ENCODE results near the gene ANKRD9. TPM values are rescaled to one million over a fixed set of nuclear protein-coding genes. Genes with fewer than 3 reads are reported as not detected.

The ANKRD9 gene
- total and polyA plus RNA-seq, 2 experiments from 2014 or later: 17.3 to 95.9 TPM

DNA sequence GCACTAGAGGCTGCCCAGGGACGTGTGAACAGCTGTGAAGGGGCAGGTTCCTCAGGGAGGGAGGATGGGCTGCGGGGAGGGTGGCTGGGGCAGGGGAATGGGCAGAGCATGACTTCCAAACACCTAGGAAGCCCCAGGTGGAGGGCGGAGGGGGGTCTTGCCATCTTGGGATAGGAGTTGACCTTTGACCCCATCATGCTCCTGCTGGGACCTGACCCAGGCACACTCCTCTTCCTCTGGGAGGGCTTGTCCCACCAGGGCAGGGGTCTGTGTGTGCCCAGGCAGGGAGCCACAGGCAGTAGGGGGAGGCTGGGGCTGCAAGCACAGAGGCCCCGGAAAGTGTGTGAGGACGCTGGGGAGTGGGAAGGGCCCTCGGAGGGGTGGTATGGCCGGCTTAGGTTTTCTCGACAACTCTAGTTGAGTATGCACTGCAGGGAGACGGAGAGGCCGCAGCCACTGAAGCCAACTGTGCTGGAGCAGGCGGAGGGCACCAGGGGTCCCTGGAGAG is 3.3 kb upstream of the ANKRD9 start:
- Histone ChIP-seq H3K4me2 (no peak overlapping the region), H3K27me3 (ENCODE audit: insufficient read depth) (peaks cover 17% of the 10 kb centered on the region), H3K4me1 (ENCODE audit: insufficient read depth) (peaks cover 4% of the 10 kb centered on the region), H3K79me2 (replicated peaks; ENCODE audit: insufficient read depth) (no peaks in the 10 kb centered on the region), H3K4me3 (no peak overlapping the region), H4K20me1 (replicated peaks; ENCODE audit: insufficient read depth) (no peaks in the 10 kb centered on the region), H3K9me2 (ENCODE audit: insufficient read depth) (no peaks in the 10 kb centered on the region), H3K36me3 (ENCODE audit: insufficient read depth) (no peaks in the 10 kb centered on the region), H3F3A (replicated peaks; ENCODE audit: low read depth) (peaks cover 17% of the 10 kb centered on the region), H2AFZ (no peak overlapping the region), H3K27ac (ENCODE audit: low read depth) (no peak overlapping the region)
- TF ChIP-seq ZNF331 (CRISPR knock-in tag; IDR thresholded peaks at IDR 0.05; ENCODE audit: low read depth) (no peak), STAT1 (IDR thresholded peaks at IDR 0.05; ENCODE audit: unreplicated experiment) (no peak)
- TF ChIP-seq, protein P1, sequence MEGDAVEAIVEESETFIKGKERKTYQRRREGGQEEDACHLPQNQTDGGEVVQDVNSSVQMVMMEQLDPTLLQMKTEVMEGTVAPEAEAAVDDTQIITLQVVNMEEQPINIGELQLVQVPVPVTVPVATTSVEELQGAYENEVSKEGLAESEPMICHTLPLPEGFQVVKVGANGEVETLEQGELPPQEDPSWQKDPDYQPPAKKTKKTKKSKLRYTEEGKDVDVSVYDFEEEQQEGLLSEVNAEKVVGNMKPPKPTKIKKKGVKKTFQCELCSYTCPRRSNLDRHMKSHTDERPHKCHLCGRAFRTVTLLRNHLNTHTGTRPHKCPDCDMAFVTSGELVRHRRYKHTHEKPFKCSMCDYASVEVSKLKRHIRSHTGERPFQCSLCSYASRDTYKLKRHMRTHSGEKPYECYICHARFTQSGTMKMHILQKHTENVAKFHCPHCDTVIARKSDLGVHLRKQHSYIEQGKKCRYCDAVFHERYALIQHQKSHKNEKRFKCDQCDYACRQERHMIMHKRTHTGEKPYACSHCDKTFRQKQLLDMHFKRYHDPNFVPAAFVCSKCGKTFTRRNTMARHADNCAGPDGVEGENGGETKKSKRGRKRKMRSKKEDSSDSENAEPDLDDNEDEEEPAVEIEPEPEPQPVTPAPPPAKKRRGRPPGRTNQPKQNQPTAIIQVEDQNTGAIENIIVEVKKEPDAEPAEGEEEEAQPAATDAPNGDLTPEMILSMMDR (conservative IDR thresholded peaks at IDR 0.05; ENCODE audit: low read depth in 2 of 2): no peak
- Mint-ChIP-seq H3K4me3 (no peak overlapping the region), H3K27me3 (ENCODE audit: insufficient read depth, low read depth, poor library complexity) (peaks cover 28% of the 10 kb centered on the region), H3K4me1 (peaks cover 17% of the 10 kb centered on the region), H3K36me3 (ENCODE audit: low read depth) (no peaks in the 10 kb centered on the region; the same call in 2 of the 3 replicates), H3K27ac (peak overlapping the region; percentile 36; the same call in 1 of the 2 replicates), H3K9me3 (no peaks in the 10 kb centered on the region)
- ATAC-seq (no peak), DNase-seq (ENCODE audit: low spot score) (no peak)

DNA sequence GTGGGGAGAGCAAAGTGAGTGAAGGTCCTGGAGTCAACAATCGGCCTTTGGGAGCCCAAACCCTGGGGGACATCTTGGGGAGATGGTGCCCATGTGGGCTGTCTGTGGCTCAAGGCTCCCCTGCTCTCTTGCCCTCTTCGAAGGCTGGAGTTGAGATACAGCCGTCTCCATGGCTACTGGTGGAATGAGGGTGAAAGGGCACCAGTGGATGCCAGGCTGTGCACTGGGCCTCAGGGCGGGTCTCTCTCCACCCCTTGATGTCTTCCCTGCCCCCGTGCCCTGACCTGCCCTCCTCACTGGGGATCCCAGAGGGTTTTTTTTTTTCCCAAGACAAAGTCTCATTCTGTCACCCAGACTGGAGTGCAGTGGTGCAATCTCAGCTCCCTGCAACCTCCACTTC is 2.0 kb upstream of the ANKRD9 start:
- H3K36me3 ChIP-seq (ENCODE audit: insufficient read depth): no peaks in the 10 kb centered on the region
- peaks cover 14% of the 10 kb centered on the region for H3F3A ChIP-seq (replicated peaks; ENCODE audit: low read depth)
- Mint-ChIP-seq H3K27ac (no peak overlapping the region), H3K9me3 (no peaks in the 10 kb centered on the region), H3K4me1 (peaks cover 17% of the 10 kb centered on the region), H3K4me3 (no peak overlapping the region), H3K36me3 (ENCODE audit: low read depth) (peaks cover 3% of the 10 kb centered on the region; the same call in 2 of the 3 replicates), H3K27me3 (ENCODE audit: insufficient read depth, low read depth, poor library complexity) (peaks cover 22% of the 10 kb centered on the region)
- H3K79me2 ChIP-seq (replicated peaks; ENCODE audit: insufficient read depth): no peaks in the 10 kb centered on the region
- no peak for ATAC-seq
- H3K27ac ChIP-seq (ENCODE audit: low read depth): no peak overlapping the region
- H4K20me1 ChIP-seq (replicated peaks; ENCODE audit: insufficient read depth): no peaks in the 10 kb centered on the region
- H3K9me2 ChIP-seq (ENCODE audit: insufficient read depth): no peaks in the 10 kb centered on the region
- H3K27me3 ChIP-seq (ENCODE audit: insufficient read depth): peaks cover 11% of the 10 kb centered on the region; the same call in 1 of the 2 replicates
- H3K4me1 ChIP-seq (ENCODE audit: insufficient read depth): peaks cover 4% of the 10 kb centered on the region
- no peak overlapping the region for H3K4me3 ChIP-seq
- H3K4me2 ChIP-seq: no peak overlapping the region
- no peak for TF ChIP-seq POLR2AphosphoS5 (IDR thresholded peaks at IDR 0.05; ENCODE audit: low read depth)
- no peak overlapping the region; the same call in 1 of the 2 replicates for H2AFZ ChIP-seq
- no peak for DNase-seq (ENCODE audit: low spot score)

DNA sequence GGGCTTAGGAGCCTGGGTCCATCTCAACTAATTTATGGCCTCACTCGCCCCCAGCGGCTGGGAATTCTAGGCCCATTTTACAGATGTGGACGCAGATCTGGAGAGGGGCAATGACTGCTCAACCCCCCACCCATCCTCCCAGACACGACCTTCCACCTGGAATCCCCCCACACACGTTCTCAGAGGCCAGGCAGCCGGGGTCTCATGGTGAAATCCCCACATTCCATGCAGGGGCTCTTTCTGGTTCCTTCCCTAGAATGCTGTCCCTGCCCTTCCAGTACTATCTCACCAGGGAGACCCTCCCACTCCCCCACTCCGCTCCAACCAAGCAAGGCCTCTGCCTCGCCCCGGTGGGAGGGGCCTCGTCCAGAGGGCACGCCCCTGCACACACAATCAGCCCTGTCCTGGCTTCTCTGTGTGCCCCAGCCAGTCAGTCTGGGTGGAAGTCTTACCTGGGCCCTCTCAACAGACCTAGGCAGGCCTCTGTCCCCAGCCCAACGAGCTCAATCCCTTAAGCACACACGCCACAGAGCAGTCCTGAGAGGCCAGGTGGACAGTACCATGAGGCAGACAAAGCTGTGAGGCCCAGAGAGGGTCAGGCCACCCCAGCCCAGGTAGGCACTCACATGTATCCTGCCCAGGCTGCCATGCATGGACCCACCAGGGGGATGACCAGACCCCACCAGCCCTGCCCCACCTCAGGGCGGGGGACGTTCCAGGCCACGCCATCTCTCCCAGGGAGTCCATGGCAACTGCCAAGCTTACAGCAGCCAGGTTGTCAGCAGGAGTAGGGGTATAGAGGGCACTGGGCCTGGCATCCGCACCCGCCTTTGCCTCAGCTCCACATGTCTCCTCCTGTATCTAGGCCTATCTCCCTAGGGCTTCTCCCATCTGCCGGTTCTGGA is 1.3 kb upstream of the ANKRD9 start:
- no peak overlapping the region; the same call in 1 of the 2 replicates for H3K27ac ChIP-seq (ENCODE audit: low read depth)
- peak; percentile 83 for ATAC-seq

More for the DNA sequence above, 1.3 kb upstream of the ANKRD9 start:
- Histone ChIP-seq H3F3A (replicated peaks; ENCODE audit: low read depth) (peaks cover 11% of the 10 kb centered on the region), H3K4me3 (peak overlapping the region; percentile 81), H3K9me2 (ENCODE audit: insufficient read depth) (no peaks in the 10 kb centered on the region), H3K4me1 (ENCODE audit: insufficient read depth) (no peaks in the 10 kb centered on the region; the same call in 1 of the 2 replicates), H4K20me1 (replicated peaks; ENCODE audit: insufficient read depth) (no peaks in the 10 kb centered on the region), H3K79me2 (replicated peaks; ENCODE audit: insufficient read depth) (no peaks in the 10 kb centered on the region), H2AFZ (peak overlapping the region; percentile 95), H3K36me3 (ENCODE audit: insufficient read depth) (no peaks in the 10 kb centered on the region), H3K4me2 (peak overlapping the region; percentile 83), H3K27me3 (ENCODE audit: insufficient read depth) (peaks cover 11% of the 10 kb centered on the region; the same call in 1 of the 2 replicates)
- peak; percentile 70 for TF ChIP-seq POLR2AphosphoS5 (IDR thresholded peaks at IDR 0.05; ENCODE audit: low read depth)
- TF ChIP-seq, protein P1 (conservative IDR thresholded peaks at IDR 0.05; ENCODE audit: low read depth in 2 of 2): no peak
- DNase-seq (ENCODE audit: low spot score): peak; percentile 94
- peaks cover 17% of the 10 kb centered on the region for H3K27me3 Mint-ChIP-seq (ENCODE audit: insufficient read depth, low read depth, poor library complexity)
- H3K4me3 Mint-ChIP-seq: peak overlapping the region; percentile 89
- H3K9me3 Mint-ChIP-seq: no peaks in the 10 kb centered on the region
- no peak overlapping the region for H3K27ac Mint-ChIP-seq
- H3K4me1 Mint-ChIP-seq: peaks cover 17% of the 10 kb centered on the region
- H3K36me3 Mint-ChIP-seq (ENCODE audit: low read depth): peaks cover 3% of the 10 kb centered on the region; the same call in 1 of the 3 replicates

All from GM23338 (cell line).